GM12878 (cell line): ENCODE measurements around the gene PDE7B. TPM values are rescaled to one million over a fixed set of nuclear protein-coding genes. Genes with fewer than 3 reads are reported as not detected.

Experiments
- ATAC-seq: fragments of 200-7000 bp; cut with Tn5 transposase; 3 replicates; pipeline ENCODE4 v1.9.1; 2020; ENCODE audit warnings: mild to moderate bottlenecking, moderate library complexity
- BruUV-seq: library from RNA; stranded (reverse); fragments of 400-500 nt; replicated peaks from 2 replicates; lab custom pipeline; 2021; lab: Mats Ljungman, UMichigan
- CTCF ChIA-PET: fragments of 300-600 bp; sonication (Branson Sonifier 250); formaldehyde crosslinking; extraction: SDS; loops from one replicate; lab custom pipeline; 2021; ENCODE audit warnings: inconsistent platforms; lab: Yijun Ruan, JAX
- POLR2A ChIA-PET: fragments of 350-600 bp; formaldehyde crosslinking; extraction: SDS; loops from one replicate; lab custom pipeline; 2021; ENCODE audit warnings: inconsistent platforms; lab: Charles Lee
- RAD21 ChIA-PET: fragments of 300-600 bp; sonication (Branson Sonifier 250); formaldehyde crosslinking; loops from one replicate; lab custom pipeline; 2023; ENCODE audit warnings: antibody characterized with exemption; ENCODE audit not compliant: unreplicated experiment; lab: Charles Lee
- SMC1A ChIA-PET: fragments of 300-600 bp; sonication (Branson Sonifier 250); formaldehyde crosslinking; loops from one replicate; lab custom pipeline; 2023; ENCODE audit not compliant: unreplicated experiment, uncharacterized antibody; lab: Charles Lee
- DNase-seq: peaks from one replicate; pipeline ENCODE4 v3.0.0-alpha.2; 2011; ENCODE audit warnings: low read depth, low spot score
- FAIRE-seq: peaks from 3 replicates; lab custom pipeline; 2011; peaks lifted over from hg19 to GRCh38; lab: Jason Lieb, UNC
- H2AFZ ChIP-seq: 2 replicates; pipeline ENCODE4 v1.6.0; 2011; ENCODE audit warnings: low read depth, low read length, control low read depth; ENCODE audit not compliant: control insufficient read depth
- H3K27ac ChIP-seq: 2 replicates; pipeline ENCODE4 v1.5.1; 2011; ENCODE audit warnings: control low read depth; ENCODE audit not compliant: control insufficient read depth, insufficient read depth
- H3K27me3 ChIP-seq, 2 experiments: replicated peaks in 1 of 2; 2 replicates each; pipeline versions ENCODE4 v1.6.0 to v1.6.1; 2011; ENCODE audit warnings: low read length in 1 of 2; ENCODE audit not compliant: control insufficient read depth in 2 of 2, insufficient read depth in 2 of 2
- H3K36me3 ChIP-seq, 2 experiments: 2 replicates each; pipeline ENCODE4 v1.5.1; 2011; ENCODE audit warnings: low read length in 1 of 2; ENCODE audit not compliant: control insufficient read depth in 2 of 2, insufficient read depth in 2 of 2
- H3K4me1 ChIP-seq: 2 replicates; pipeline ENCODE4 v1.6.1; 2011; ENCODE audit warnings: mild to moderate bottlenecking, low read length, moderate library complexity, mixed read lengths; ENCODE audit not compliant: control insufficient read depth, insufficient read depth
- H3K4me2 ChIP-seq: 2 replicates; pipeline ENCODE4 v1.6.0; 2011; ENCODE audit warnings: control low read depth; ENCODE audit not compliant: control insufficient read depth, insufficient read depth
- H3K4me3 ChIP-seq: fragments of 200-600 bp; sonication (generic); 2 replicates; pipeline ENCODE4 v1.5.1; 2016
- H3K79me2 ChIP-seq: 2 replicates; pipeline ENCODE4 v1.6.0; 2011; ENCODE audit warnings: low read length; ENCODE audit not compliant: control insufficient read depth, insufficient read depth
- H3K9ac ChIP-seq: 2 replicates; pipeline ENCODE4 v1.8.0; 2011; ENCODE audit warnings: low read length, control low read depth, mixed read lengths; ENCODE audit not compliant: control insufficient read depth, insufficient read depth
- H3K9me3 ChIP-seq: replicated peaks from 3 replicates; pipeline ENCODE4 v1.5.1; 2011; ENCODE audit warnings: mild to moderate bottlenecking, low read length; ENCODE audit not compliant: control insufficient read depth, insufficient read depth
- H4K20me1 ChIP-seq: 2 replicates; pipeline ENCODE4 v1.6.0; 2011; ENCODE audit not compliant: control insufficient read depth, insufficient read depth
- BHLHE40 ChIP-seq, 2 experiments: fragments of 450-650 bp in 1 of 2; IDR thresholded peaks; 2 replicates each; pipeline ENCODE4 v1.6.1; 2011 to 2017; ENCODE audit warnings: low read depth in 2 of 2, borderline replicate concordance in 1 of 2, improper control_type of control experiment in 1 of 2, low read length in 1 of 2, mild to moderate bottlenecking in 1 of 2
- CBFB ChIP-seq: IDR thresholded peaks from 2 replicates; pipeline ENCODE4 v1.6.1; 2016; ENCODE audit warnings: antibody characterized with exemption, low read depth
- CREB1 ChIP-seq: IDR thresholded peaks from 2 replicates; pipeline ENCODE4 v1.6.1; 2012; ENCODE audit warnings: low read depth, mild to moderate bottlenecking, inconsistent platforms
- HDGF ChIP-seq: fragments of 450-650 bp; IDR thresholded peaks from 2 replicates; pipeline ENCODE4 v1.6.1; 2016; ENCODE audit warnings: antibody characterized with exemption
- KAT2A ChIP-seq: conservative IDR thresholded peaks from 2 replicates; pipeline ENCODE4 v1.6.1; 2011; ENCODE audit warnings: low read depth, low read length; ENCODE audit not compliant: control insufficient read depth
- POLR2AphosphoS5 ChIP-seq: IDR thresholded peaks from 2 replicates; pipeline ENCODE4 v1.6.1; 2011; ENCODE audit warnings: mild to moderate bottlenecking, low read length, inconsistent platforms
- WGBS: methylation state at CpG from one replicate; pipeline ENCODE4 v1.1.6; 2016; ENCODE audit warnings: low lambda C conversion rate; ENCODE audit not compliant: insufficient replicate concordance, insufficient coverage; ENCODE audit errors: missing lambda C conversion rate; 5-methylcytosine and 5-hydroxymethylcytosine counted together
- in situ Hi-C: fragments of 300-500 bp; cut with MboI; formaldehyde crosslinking; loops from 9 replicates; pipeline ENCODE4 v1.14.3; 2018; ENCODE audit warnings: mixed read lengths
- intact Hi-C: fragments of 100-400 bp; cut with micrococcal nuclease; formaldehyde crosslinking; loops from one replicate; pipeline ENCODE4 v1.14.2; 2022; ENCODE audit not compliant: unreplicated experiment
- polyA plus RNA-seq, 11 experiments: library from polyadenylated mRNA; depleted of rRNA in 4 of 11; unstranded in 6 of 11; stranded (reverse) in 5 of 11; fragments of >200 nt; fragmentation: Nextera tagmentation in 4 of 11; fragmentation: Illumina TruSeq in 1 of 11; extraction: Ambion mirVana in 4 of 11; extraction: Trizol in 1 of 11; gene quantifications; 1 replicate in 1 of 11; 2 replicates in 10 of 11; pipeline versions ENCODE4 v1.2.1 to v1.2.3, GENCODE V29; 2011 to 2016; ENCODE audit warnings: inconsistent platforms in 2 of 11, missing spikeins in 2 of 11, low read depth in 1 of 11
- total RNA-seq, 4 experiments: library from RNA; depleted of rRNA in 3 of 4; stranded (reverse); fragments of >200 nt in 3 of 4; fragmentation: Illumina TruSeq in 1 of 4; extraction: Trizol in 1 of 4; gene quantifications; 2 replicates each; pipeline versions ENCODE4 v1.2.1 to v1.2.3, GENCODE V29; 2013 to 2021
- TF ChIP-seq, protein P1 (sequence below): fragments of 450-650 bp; IDR thresholded peaks from 2 replicates; pipeline ENCODE4 v1.6.1; 2017; ENCODE audit warnings: mild to moderate bottlenecking, moderate library complexity
- TF ChIP-seq, protein P2 (sequence below): IDR thresholded peaks from 2 replicates; pipeline ENCODE4 v1.6.1; 2012; ENCODE audit warnings: low read length, inconsistent platforms

The PDE7B gene
- total and polyA plus RNA-seq, 10 of the 15 experiments (the other 5 are each of a cell fraction or from before 2014, with no cell fraction given): not detected

DNA sequence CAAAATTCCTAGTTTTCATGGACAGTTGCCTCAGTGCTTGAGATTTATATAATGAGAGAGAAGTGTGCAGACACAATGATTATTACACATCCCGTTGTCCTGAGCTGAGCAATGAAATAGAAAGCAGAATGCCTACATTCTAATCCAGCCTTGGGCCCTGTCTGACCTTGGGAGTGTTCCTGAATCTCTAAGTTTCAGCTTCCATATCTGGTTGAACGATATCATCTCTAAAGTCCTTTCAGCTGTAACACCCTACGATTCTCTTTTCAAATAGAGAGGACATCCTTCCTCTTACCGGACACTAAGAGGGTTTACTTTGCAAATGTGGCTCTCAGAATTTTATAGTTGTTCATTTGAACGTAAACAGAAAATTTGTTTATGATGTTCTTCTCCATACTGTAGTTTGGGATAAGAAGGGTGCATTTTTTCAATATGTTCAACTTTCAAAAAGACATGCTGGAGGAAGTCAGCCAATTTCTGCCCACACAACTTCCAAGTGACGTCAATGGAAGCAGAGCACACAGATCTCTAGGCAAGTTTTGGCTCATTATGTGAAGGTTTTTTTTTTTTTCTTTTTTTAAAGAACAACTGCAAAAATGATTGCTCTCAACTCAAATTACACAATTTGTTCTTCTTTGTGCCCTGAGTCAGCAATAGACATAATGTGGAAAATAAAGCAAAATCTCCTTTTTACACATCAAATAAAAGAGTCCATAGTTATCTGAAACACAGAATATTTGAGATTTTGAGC lies 50.4 kb downstream of the PDE7B start:
- CTCF ChIA-PET: interaction anchor here (3.0 kb wide), 1 partner anchor 9 kb away, joined by 26 read pairs; no protein-coding TSS in a partner anchor
- WGBS: 12% methylated on average over 6 of the region's 6 CpGs
- in situ Hi-C loops: no loop called here
- Histone ChIP-seq H3K36me3 (no peaks in the 10 kb centered on the region), H4K20me1 (no peaks in the 10 kb centered on the region), H3K9me3 (no peaks in the 10 kb centered on the region)
- RAD21 ChIA-PET: interaction anchor here (0.6 kb wide), 1 partner anchor 328 kb away, joined by 3 read pairs; no protein-coding TSS in a partner anchor
- no peak for DNase-seq
- FAIRE-seq: no peak
- intact Hi-C loops: no loop called here
- TF ChIP-seq, protein P1, sequence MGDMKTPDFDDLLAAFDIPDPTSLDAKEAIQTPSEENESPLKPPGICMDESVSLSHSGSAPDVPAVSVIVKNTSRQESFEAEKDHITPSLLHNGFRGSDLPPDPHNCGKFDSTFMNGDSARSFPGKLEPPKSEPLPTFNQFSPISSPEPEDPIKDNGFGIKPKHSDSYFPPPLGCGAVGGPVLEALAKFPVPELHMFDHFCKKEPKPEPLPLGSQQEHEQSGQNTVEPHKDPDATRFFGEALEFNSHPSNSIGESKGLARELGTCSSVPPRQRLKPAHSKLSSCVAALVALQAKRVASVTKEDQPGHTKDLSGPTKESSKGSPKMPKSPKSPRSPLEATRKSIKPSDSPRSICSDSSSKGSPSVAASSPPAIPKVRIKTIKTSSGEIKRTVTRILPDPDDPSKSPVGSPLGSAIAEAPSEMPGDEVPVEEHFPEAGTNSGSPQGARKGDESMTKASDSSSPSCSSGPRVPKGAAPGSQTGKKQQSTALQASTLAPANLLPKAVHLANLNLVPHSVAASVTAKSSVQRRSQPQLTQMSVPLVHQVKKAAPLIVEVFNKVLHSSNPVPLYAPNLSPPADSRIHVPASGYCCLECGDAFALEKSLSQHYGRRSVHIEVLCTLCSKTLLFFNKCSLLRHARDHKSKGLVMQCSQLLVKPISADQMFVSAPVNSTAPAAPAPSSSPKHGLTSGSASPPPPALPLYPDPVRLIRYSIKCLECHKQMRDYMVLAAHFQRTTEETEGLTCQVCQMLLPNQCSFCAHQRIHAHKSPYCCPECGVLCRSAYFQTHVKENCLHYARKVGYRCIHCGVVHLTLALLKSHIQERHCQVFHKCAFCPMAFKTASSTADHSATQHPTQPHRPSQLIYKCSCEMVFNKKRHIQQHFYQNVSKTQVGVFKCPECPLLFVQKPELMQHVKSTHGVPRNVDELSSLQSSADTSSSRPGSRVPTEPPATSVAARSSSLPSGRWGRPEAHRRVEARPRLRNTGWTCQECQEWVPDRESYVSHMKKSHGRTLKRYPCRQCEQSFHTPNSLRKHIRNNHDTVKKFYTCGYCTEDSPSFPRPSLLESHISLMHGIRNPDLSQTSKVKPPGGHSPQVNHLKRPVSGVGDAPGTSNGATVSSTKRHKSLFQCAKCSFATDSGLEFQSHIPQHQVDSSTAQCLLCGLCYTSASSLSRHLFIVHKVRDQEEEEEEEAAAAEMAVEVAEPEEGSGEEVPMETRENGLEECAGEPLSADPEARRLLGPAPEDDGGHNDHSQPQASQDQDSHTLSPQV: no peak
- TF ChIP-seq CBFB: no peak
- no peak for TF ChIP-seq BHLHE40 (IDR thresholded peaks at IDR 0.05; ENCODE audit: borderline replicate concordance in 1 of 2, low read depth in 2 of 2, low read length in 1 of 2)
- TF ChIP-seq HDGF: no peak
- TF ChIP-seq KAT2A: no peak
- no peak for TF ChIP-seq POLR2AphosphoS5
- no peak for TF ChIP-seq CREB1
- TF ChIP-seq, protein P2, sequence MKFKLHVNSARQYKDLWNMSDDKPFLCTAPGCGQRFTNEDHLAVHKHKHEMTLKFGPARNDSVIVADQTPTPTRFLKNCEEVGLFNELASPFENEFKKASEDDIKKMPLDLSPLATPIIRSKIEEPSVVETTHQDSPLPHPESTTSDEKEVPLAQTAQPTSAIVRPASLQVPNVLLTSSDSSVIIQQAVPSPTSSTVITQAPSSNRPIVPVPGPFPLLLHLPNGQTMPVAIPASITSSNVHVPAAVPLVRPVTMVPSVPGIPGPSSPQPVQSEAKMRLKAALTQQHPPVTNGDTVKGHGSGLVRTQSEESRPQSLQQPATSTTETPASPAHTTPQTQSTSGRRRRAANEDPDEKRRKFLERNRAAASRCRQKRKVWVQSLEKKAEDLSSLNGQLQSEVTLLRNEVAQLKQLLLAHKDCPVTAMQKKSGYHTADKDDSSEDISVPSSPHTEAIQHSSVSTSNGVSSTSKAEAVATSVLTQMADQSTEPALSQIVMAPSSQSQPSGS: no peak
- TF ChIP-seq, all 136 proteins: peak for 0
- no peak overlapping the region for H2AFZ ChIP-seq
- POLR2A ChIA-PET: no interaction called here
- peaks cover 0 to 2% of the 10 kb centered on the region in 2 experiments; a peak in 1 of 4 replicates for H3K27me3 ChIP-seq
- H3K4me3 ChIP-seq: no peak overlapping the region
- no TSS peak for BruUV-seq
- no peaks in the 10 kb centered on the region for H3K4me1 ChIP-seq
- no peak overlapping the region for H3K9ac ChIP-seq
- no peak overlapping the region for H3K27ac ChIP-seq
- SMC1A ChIA-PET: interaction anchor here (0.9 to 1.5 kb wide), 2 partner anchors 8 to 50 kb away, joined by 3 to 5 read pairs; partner anchors contain the start of gene PDE7B
- no peak for ATAC-seq
- H3K4me2 ChIP-seq: no peak overlapping the region
- no peaks in the 10 kb centered on the region for H3K79me2 ChIP-seq
